22Rv1 (cell line): ENCODE results near the gene TMEM8B.
"Not testable (repeated sequence)": the region's sequence is repeated elsewhere in the genome, so short reads cannot be mapped to it uniquely, and the experiment has no call there.

Experiments used
- ZFX ChIP-seq: fragments of 450-650 bp; IDR thresholded peaks from 2 replicates; pipeline ENCODE4 v1.6.1; 2017; ENCODE audit warnings: antibody characterized with exemption, borderline replicate concordance
- TF ChIP-seq, protein P1 (sequence below): fragments of 450-650 bp; IDR thresholded peaks from 2 replicates; pipeline ENCODE4 v1.5.1; 2017; ENCODE audit warnings: mild to moderate bottlenecking

DNA sequence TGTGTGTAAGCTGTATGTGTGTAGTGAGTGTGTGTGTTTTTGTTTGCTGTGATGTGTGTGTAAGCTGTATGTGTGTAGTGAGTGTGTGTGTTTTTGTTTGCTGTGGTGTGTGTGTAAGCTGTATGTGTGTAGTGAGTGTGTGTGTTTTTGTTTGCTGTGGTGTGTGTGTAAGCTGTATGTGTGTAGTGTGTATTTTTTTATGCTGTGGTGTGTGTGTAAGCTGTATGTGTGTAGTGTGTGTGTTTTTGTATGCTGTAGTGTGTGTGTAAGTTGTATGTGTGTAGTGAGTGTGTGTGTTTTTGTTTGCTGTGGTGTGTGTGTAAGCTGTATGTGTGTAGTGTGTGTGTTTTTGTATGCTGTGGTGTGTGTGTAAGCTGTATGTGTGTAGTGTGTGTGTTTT is 84.4 kb downstream of the TMEM8B start:
- TF ChIP-seq, protein P1, sequence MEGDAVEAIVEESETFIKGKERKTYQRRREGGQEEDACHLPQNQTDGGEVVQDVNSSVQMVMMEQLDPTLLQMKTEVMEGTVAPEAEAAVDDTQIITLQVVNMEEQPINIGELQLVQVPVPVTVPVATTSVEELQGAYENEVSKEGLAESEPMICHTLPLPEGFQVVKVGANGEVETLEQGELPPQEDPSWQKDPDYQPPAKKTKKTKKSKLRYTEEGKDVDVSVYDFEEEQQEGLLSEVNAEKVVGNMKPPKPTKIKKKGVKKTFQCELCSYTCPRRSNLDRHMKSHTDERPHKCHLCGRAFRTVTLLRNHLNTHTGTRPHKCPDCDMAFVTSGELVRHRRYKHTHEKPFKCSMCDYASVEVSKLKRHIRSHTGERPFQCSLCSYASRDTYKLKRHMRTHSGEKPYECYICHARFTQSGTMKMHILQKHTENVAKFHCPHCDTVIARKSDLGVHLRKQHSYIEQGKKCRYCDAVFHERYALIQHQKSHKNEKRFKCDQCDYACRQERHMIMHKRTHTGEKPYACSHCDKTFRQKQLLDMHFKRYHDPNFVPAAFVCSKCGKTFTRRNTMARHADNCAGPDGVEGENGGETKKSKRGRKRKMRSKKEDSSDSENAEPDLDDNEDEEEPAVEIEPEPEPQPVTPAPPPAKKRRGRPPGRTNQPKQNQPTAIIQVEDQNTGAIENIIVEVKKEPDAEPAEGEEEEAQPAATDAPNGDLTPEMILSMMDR = not testable (repeated sequence)
- TF ChIP-seq ZFX = not testable (repeated sequence)
